Nephron (organoid): ENCODE data around the gene LAMA2.
A peak's percentile ranks its signal among the peaks of the same experiment; 100 is the strongest.
"Not testable (repeated sequence)": the region's sequence is repeated elsewhere in the genome, so short reads cannot be mapped to it uniquely, and the experiment has no call there.

ENCODE experiments used
- H3K27ac Mint-ChIP-seq, 3 experiments: 2 replicates each; pipeline ENCODE4 v1.8.0; 2020; ENCODE audit warnings: mixed read lengths in 3 of 3, mild to moderate bottlenecking in 2 of 3, moderate library complexity in 1 of 3
- H3K27me3 Mint-ChIP-seq: 2 replicates; pipeline ENCODE4 v1.8.0; 2021; ENCODE audit warnings: low read depth, mild to moderate bottlenecking, moderate library complexity, mixed read lengths
- H3K36me3 Mint-ChIP-seq: 2 replicates; pipeline ENCODE4 v1.8.0; 2020; ENCODE audit warnings: low read depth, mixed read lengths
- H3K4me1 Mint-ChIP-seq: 2 replicates; pipeline ENCODE4 v1.8.0; 2020; ENCODE audit warnings: mixed read lengths
- H3K4me3 Mint-ChIP-seq, 3 experiments: 2 replicates each; pipeline ENCODE4 v1.8.0; 2020; ENCODE audit warnings: mild to moderate bottlenecking in 3 of 3, mixed read lengths in 3 of 3, moderate library complexity in 2 of 3
- H3K9me3 Mint-ChIP-seq: 2 replicates; pipeline ENCODE4 v1.8.0; 2020; ENCODE audit warnings: mixed read lengths
- CTCF ChIP-seq, 3 experiments: fragments of 200-600 bp; sonication (generic); IDR thresholded peaks; one replicate each; pipeline ENCODE4 v1.5.0; 2021; ENCODE audit warnings: antibody characterized with exemption in 3 of 3; ENCODE audit not compliant: unreplicated experiment in 3 of 3

The LAMA2 gene

DNA sequence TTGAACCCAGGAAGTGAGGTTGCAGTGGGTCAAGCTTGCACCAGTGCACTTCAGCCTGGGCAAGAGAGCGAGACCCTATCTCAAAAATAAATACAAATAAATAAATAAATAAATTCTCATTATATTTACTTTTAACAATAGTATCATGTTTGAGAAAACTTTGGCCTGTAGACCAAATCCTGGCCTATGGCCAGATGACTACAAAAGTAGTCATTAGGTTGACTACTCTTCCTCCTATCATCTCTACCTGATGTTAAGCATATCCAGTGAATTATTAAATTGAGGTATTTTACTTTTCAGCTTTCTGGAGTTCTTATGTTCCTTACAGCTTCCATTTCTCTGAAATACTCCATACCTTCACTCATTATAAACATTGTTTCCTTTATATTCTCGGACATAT, 280.6 kb downstream of the LAMA2 start:
- Mint-ChIP-seq H3K4me3 (no peak overlapping the region), H3K27me3 (no peaks in the 10 kb centered on the region), H3K9me3 (peaks cover 5% of the 10 kb centered on the region), H3K27ac (no peak overlapping the region), H3K36me3 (peaks cover 7% of the 10 kb centered on the region), H3K4me1 (no peaks in the 10 kb centered on the region)
- no peak for TF ChIP-seq CTCF (IDR thresholded peaks at IDR 0.05; ENCODE audit: unreplicated experiment in 3 of 3)

DNA sequence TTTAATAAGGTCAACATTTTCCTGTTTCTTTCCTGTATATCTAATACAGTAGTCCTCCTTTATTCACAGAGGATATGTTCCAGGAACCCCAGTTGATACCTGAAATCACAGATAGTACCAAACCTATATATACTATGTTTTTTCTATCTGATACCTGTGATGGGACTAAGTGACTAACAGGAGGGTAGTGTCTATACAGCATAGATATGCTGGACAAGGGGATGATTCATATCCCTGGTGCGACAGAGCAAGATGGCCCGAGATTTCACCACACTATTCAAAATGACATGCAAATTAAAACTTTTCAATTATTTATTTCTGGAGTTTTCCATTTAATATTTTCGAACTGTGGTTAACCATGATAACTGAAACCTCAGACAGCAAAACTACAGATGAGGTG, 281.1 kb downstream of the LAMA2 start:
- no peak overlapping the region for H3K27ac Mint-ChIP-seq
- no peaks in the 10 kb centered on the region for H3K27me3 Mint-ChIP-seq
- no peak overlapping the region for H3K4me3 Mint-ChIP-seq
- peaks cover 7% of the 10 kb centered on the region for H3K36me3 Mint-ChIP-seq
- H3K9me3 Mint-ChIP-seq = peaks cover 5% of the 10 kb centered on the region
- H3K4me1 Mint-ChIP-seq = no peaks in the 10 kb centered on the region
- no peak for TF ChIP-seq CTCF (IDR thresholded peaks at IDR 0.05; ENCODE audit: unreplicated experiment in 3 of 3)

GRCh38 chr6:129172279-129172995, 289.5 kb downstream of the LAMA2 start:
- H3K9me3 Mint-ChIP-seq, H3K27me3 Mint-ChIP-seq, H3K36me3 Mint-ChIP-seq, H3K4me1 Mint-ChIP-seq: not testable (repeated sequence)
- Mint-ChIP-seq H3K4me3 (peak overlapping the region; percentile 48 to 70 (median 66)), H3K27ac (peak overlapping the region in 2 of 3 experiments; percentile 5 to 26)

- Mint-ChIP-seq H3K9me3 (peaks cover 8% of the 10 kb centered on the region), H3K36me3 (peaks cover 5% of the 10 kb centered on the region), H3K27me3 (no peaks in the 10 kb centered on the region), H3K27ac (no peak overlapping the region), H3K4me3 (no peak overlapping the region), H3K4me1 (no peaks in the 10 kb centered on the region)
- no peak for TF ChIP-seq CTCF (IDR thresholded peaks at IDR 0.05; ENCODE audit: unreplicated experiment in 3 of 3)
These were observed 292.1 kb downstream of the LAMA2 start for GRCh38 chr6:129175066-129175465.

DNA sequence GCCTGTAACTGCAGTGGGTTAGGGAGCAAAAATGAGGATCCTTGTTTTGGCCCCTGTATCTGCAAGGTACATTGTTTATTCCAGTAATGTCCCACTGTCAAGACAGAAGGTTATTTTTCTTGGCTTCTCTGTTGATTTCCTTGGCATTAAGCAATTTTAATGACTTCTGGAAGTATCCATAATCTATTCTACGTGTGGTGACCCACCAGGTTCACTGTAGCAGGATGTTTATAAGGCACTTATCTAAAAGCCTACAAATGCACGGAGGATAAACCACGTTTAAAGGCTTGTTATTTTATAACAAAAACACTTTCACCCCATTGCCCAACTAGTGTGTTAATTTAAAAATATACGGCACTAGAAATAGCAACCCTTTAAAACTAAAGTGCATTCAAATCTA, 294.9 kb downstream of the LAMA2 start:
- H3K27ac Mint-ChIP-seq = no peak overlapping the region
- no peaks in the 10 kb centered on the region for H3K4me1 Mint-ChIP-seq
- H3K4me3 Mint-ChIP-seq = no peak overlapping the region
- no peaks in the 10 kb centered on the region for H3K27me3 Mint-ChIP-seq
- peaks cover 5% of the 10 kb centered on the region for H3K36me3 Mint-ChIP-seq
- no peak for TF ChIP-seq CTCF (IDR thresholded peaks at IDR 0.05; ENCODE audit: unreplicated experiment in 3 of 3)
- H3K9me3 Mint-ChIP-seq = peaks cover 5% of the 10 kb centered on the region

DNA sequence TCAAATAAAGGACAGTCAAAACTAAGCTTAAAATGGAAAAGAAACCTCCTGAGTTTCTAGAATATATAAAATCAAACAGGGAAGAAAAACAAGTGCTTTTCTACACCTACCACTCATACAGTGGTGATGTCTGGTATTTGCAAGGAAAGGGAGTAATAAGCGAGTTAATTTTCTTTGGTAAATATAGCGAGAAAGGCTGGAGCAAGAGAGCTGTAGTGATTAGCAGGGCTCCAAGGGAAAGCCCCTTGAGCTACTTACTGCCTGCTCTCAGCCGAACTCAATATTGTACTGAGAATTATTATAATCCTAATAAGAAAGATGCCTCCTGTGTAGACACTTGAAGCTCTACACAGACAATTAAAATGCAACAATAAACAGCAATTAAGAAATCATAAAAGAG, 296.3 kb downstream of the LAMA2 start:
- TF ChIP-seq CTCF (IDR thresholded peaks at IDR 0.05; ENCODE audit: unreplicated experiment in 3 of 3) = no peak

More for the DNA sequence above, 296.3 kb downstream of the LAMA2 start:
- H3K36me3 Mint-ChIP-seq = no peaks in the 10 kb centered on the region
- H3K27me3 Mint-ChIP-seq = no peaks in the 10 kb centered on the region
- no peaks in the 10 kb centered on the region for H3K9me3 Mint-ChIP-seq
- H3K27ac Mint-ChIP-seq = peak overlapping the region in 2 of 3 experiments; percentile 9 to 33
- no peaks in the 10 kb centered on the region for H3K4me1 Mint-ChIP-seq
- H3K4me3 Mint-ChIP-seq = no peak overlapping the region
